Memory B cell (primary cell): ENCODE data around the gene RTN4RL2.

Source experiments
- ATAC-seq: fragments of 150-1000 bp; cut with Tn5 transposase; 2 replicates; pipeline ENCODE4 v1.10.0; 2021; ENCODE audit warnings: low read depth, mild to moderate bottlenecking, moderate library complexity
- DNase-seq, 2 donors: peaks; one replicate each; pipeline ENCODE4 v3.0.0; 2022; ENCODE audit warnings: low spot score in 2 of 2
- H3K27ac Mint-ChIP-seq: one replicate; pipeline ENCODE4 v1.8.0; 2022; ENCODE audit warnings: mild to moderate bottlenecking, moderate library complexity, mixed read lengths
- H3K27me3 Mint-ChIP-seq: one replicate; pipeline ENCODE4 v1.8.0; 2022; ENCODE audit warnings: mixed read lengths
- H3K36me3 Mint-ChIP-seq: one replicate; pipeline ENCODE4 v1.8.0; 2022; ENCODE audit warnings: mild to moderate bottlenecking, mixed read lengths
- H3K4me1 Mint-ChIP-seq: one replicate; pipeline ENCODE4 v1.8.0; 2022; ENCODE audit warnings: mixed read lengths
- H3K4me3 Mint-ChIP-seq: one replicate; pipeline ENCODE4 v1.8.0; 2022; ENCODE audit warnings: mild to moderate bottlenecking, moderate library complexity, mixed read lengths
- H3K9me3 Mint-ChIP-seq: one replicate; pipeline ENCODE4 v1.8.0; 2022; ENCODE audit warnings: mixed read lengths

Gene RTN4RL2

GRCh38 chr11:57426439-57426928, 33.8 kb upstream of the RTN4RL2 start:
- peak overlapping the region; percentile 99 for H3K4me3 Mint-ChIP-seq
- no peaks in the 10 kb centered on the region for H3K9me3 Mint-ChIP-seq
- peak in 1 of 2 donors; percentile 7 for DNase-seq
- peaks cover 9% of the 10 kb centered on the region for H3K36me3 Mint-ChIP-seq
- peak overlapping the region; percentile 97 for H3K27ac Mint-ChIP-seq
- peaks cover 27% of the 10 kb centered on the region for H3K4me1 Mint-ChIP-seq
- ATAC-seq: no peak
- H3K27me3 Mint-ChIP-seq: no peaks in the 10 kb centered on the region

- no peaks in the 10 kb centered on the region for H3K9me3 Mint-ChIP-seq
- H3K27ac Mint-ChIP-seq: peak within 1 kb of the TSS; percentile 97
- no peaks in the 10 kb centered on the region for H3K27me3 Mint-ChIP-seq
- ATAC-seq (peak; percentile 66), DNase-seq (peak; percentile 30 to 35)
- peaks cover 27% of the 10 kb centered on the region for H3K4me1 Mint-ChIP-seq
- H3K36me3 Mint-ChIP-seq: peaks cover 6% of the 10 kb centered on the region
- peak within 1 kb of the TSS; percentile 99 for H3K4me3 Mint-ChIP-seq
These were observed 33.2 kb upstream of the RTN4RL2 start, which contains the start of gene SLC43A3 for GRCh38 chr11:57426929-57427726. Gene SLC43A3 (minus strand): TSS chr11:57427121. CDS start chr11:57426172, 949 bp downstream.

- Mint-ChIP-seq H3K36me3 (peaks cover 5% of the 10 kb centered on the region), H3K27me3 (no peaks in the 10 kb centered on the region), H3K9me3 (no peaks in the 10 kb centered on the region), H3K27ac (peak overlapping the region; percentile 97), H3K4me1 (peaks cover 27% of the 10 kb centered on the region), H3K4me3 (peak overlapping the region; percentile 99)
- DNase-seq: no peak
- ATAC-seq: no peak
These were observed 32.6 kb upstream of the RTN4RL2 start for GRCh38 chr11:57427727-57428082.

- ATAC-seq (no peak), DNase-seq (no peak)
- Mint-ChIP-seq H3K36me3 (peaks cover 2% of the 10 kb centered on the region), H3K9me3 (no peaks in the 10 kb centered on the region), H3K27ac (no peak overlapping the region), H3K27me3 (no peaks in the 10 kb centered on the region), H3K4me1 (peaks cover 27% of the 10 kb centered on the region), H3K4me3 (no peak overlapping the region)
These were observed 31.7 kb upstream of the RTN4RL2 start for GRCh38 chr11:57428643-57429042.

- DNase-seq (no peak), ATAC-seq (no peak)
- peaks cover 20% of the 10 kb centered on the region for H3K4me1 Mint-ChIP-seq
- H3K36me3 Mint-ChIP-seq: peaks cover 2% of the 10 kb centered on the region
- H3K9me3 Mint-ChIP-seq: no peaks in the 10 kb centered on the region
- no peaks in the 10 kb centered on the region for H3K27me3 Mint-ChIP-seq
- H3K27ac Mint-ChIP-seq: no peak overlapping the region
- no peak overlapping the region for H3K4me3 Mint-ChIP-seq
These were observed 30.4 kb upstream of the RTN4RL2 start for GRCh38 chr11:57429946-57430345.

- H3K27me3 Mint-ChIP-seq: no peaks in the 10 kb centered on the region
- H3K36me3 Mint-ChIP-seq: peaks cover 2% of the 10 kb centered on the region
- H3K9me3 Mint-ChIP-seq: no peaks in the 10 kb centered on the region
- no peak overlapping the region for H3K4me3 Mint-ChIP-seq
- ATAC-seq (no peak), DNase-seq (no peak)
- H3K4me1 Mint-ChIP-seq: peaks cover 14% of the 10 kb centered on the region
- H3K27ac Mint-ChIP-seq: no peak overlapping the region
These were observed 29.4 kb upstream of the RTN4RL2 start for GRCh38 chr11:57430952-57431351.

GRCh38 chr11:57432149-57432561, 28.2 kb upstream of the RTN4RL2 start:
- Mint-ChIP-seq H3K4me3 (no peak overlapping the region), H3K4me1 (peaks cover 4% of the 10 kb centered on the region), H3K9me3 (no peaks in the 10 kb centered on the region), H3K27me3 (no peaks in the 10 kb centered on the region), H3K36me3 (peaks cover under 1% of the 10 kb centered on the region), H3K27ac (no peak overlapping the region)
- ATAC-seq (no peak), DNase-seq (no peak)

GRCh38 chr11:57432714-57433163, 27.6 kb upstream of the RTN4RL2 start:
- Mint-ChIP-seq H3K9me3 (no peaks in the 10 kb centered on the region), H3K27ac (no peak overlapping the region), H3K4me3 (no peak overlapping the region), H3K36me3 (no peaks in the 10 kb centered on the region), H3K27me3 (no peaks in the 10 kb centered on the region), H3K4me1 (no peaks in the 10 kb centered on the region)
- ATAC-seq (no peak), DNase-seq (no peak)

GRCh38 chr11:57434640-57435546, 25.4 kb upstream of the RTN4RL2 start:
- ATAC-seq: no peak
- no peaks in the 10 kb centered on the region for H3K9me3 Mint-ChIP-seq
- H3K4me3 Mint-ChIP-seq: no peak overlapping the region
- no peaks in the 10 kb centered on the region for H3K27me3 Mint-ChIP-seq
- no peaks in the 10 kb centered on the region for H3K36me3 Mint-ChIP-seq
- no peak for DNase-seq
- H3K27ac Mint-ChIP-seq: no peak overlapping the region
- no peaks in the 10 kb centered on the region for H3K4me1 Mint-ChIP-seq

GRCh38 chr11:57436031-57436430, 24.3 kb upstream of the RTN4RL2 start:
- Mint-ChIP-seq H3K4me1 (no peaks in the 10 kb centered on the region), H3K4me3 (no peak overlapping the region), H3K36me3 (no peaks in the 10 kb centered on the region), H3K27ac (no peak overlapping the region), H3K27me3 (no peaks in the 10 kb centered on the region), H3K9me3 (no peaks in the 10 kb centered on the region)
- DNase-seq (no peak), ATAC-seq (no peak)

GRCh38 chr11:57438345-57439285, 21.7 kb upstream of the RTN4RL2 start:
- H3K4me3 Mint-ChIP-seq: no peak overlapping the region
- DNase-seq: no peak
- H3K4me1 Mint-ChIP-seq: no peaks in the 10 kb centered on the region
- H3K27ac Mint-ChIP-seq: no peak overlapping the region
- H3K9me3 Mint-ChIP-seq: no peaks in the 10 kb centered on the region
- no peaks in the 10 kb centered on the region for H3K27me3 Mint-ChIP-seq
- no peaks in the 10 kb centered on the region for H3K36me3 Mint-ChIP-seq
- no peak for ATAC-seq

GRCh38 chr11:57439786-57440185, 20.5 kb upstream of the RTN4RL2 start:
- H3K9me3 Mint-ChIP-seq: no peaks in the 10 kb centered on the region
- peaks cover 3% of the 10 kb centered on the region for H3K27me3 Mint-ChIP-seq
- H3K4me1 Mint-ChIP-seq: no peaks in the 10 kb centered on the region
- no peak for ATAC-seq
- H3K27ac Mint-ChIP-seq: no peak overlapping the region
- no peak for DNase-seq
- H3K4me3 Mint-ChIP-seq: no peak overlapping the region
- H3K36me3 Mint-ChIP-seq: no peaks in the 10 kb centered on the region

GRCh38 chr11:57440744-57441414, 19.4 kb upstream of the RTN4RL2 start:
- Mint-ChIP-seq H3K4me3 (no peak overlapping the region), H3K4me1 (no peaks in the 10 kb centered on the region), H3K27me3 (peaks cover 7% of the 10 kb centered on the region), H3K9me3 (no peaks in the 10 kb centered on the region), H3K27ac (no peak overlapping the region), H3K36me3 (no peaks in the 10 kb centered on the region)
- ATAC-seq (no peak), DNase-seq (no peak)
